22Rv1 (cell line): Measurements from ENCODE around the gene MCHR1.
"Not testable (repeated sequence)": the region's sequence is repeated elsewhere in the genome, so short reads cannot be mapped to it uniquely, and the experiment has no call there.

ENCODE experiments used
- H3K27ac ChIP-seq: fragments of 450-650 bp; 2 replicates; pipeline ENCODE4 v1.5.1; 2017
- ZFX ChIP-seq: fragments of 450-650 bp; IDR thresholded peaks from 2 replicates; pipeline ENCODE4 v1.6.1; 2017; ENCODE audit warnings: antibody characterized with exemption, borderline replicate concordance
- TF ChIP-seq, protein P1 (sequence below): fragments of 450-650 bp; IDR thresholded peaks from 2 replicates; pipeline ENCODE4 v1.5.1; 2017; ENCODE audit warnings: mild to moderate bottlenecking

Gene MCHR1

DNA sequence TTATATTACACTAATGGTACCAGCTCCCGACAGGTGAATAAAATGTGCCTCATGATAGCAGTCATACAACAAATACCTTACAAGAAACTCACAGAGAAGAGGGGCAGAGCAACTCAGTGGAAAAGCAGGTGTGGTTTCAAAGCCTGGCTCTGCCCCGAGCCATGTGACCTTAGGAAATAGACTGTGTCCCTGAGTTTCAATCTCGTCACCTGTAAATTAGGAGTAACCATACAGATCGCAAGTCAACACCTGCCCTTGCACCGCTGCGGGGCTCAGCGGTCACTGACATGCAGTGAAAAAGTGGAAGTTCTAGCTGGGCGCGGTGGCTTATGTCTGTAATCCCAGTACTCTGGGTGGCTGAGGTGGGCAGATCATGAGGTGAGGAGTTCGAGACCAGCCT, 30.9 kb upstream of the MCHR1 start:
- H3K27ac ChIP-seq, result no peak overlapping the region

DNA sequence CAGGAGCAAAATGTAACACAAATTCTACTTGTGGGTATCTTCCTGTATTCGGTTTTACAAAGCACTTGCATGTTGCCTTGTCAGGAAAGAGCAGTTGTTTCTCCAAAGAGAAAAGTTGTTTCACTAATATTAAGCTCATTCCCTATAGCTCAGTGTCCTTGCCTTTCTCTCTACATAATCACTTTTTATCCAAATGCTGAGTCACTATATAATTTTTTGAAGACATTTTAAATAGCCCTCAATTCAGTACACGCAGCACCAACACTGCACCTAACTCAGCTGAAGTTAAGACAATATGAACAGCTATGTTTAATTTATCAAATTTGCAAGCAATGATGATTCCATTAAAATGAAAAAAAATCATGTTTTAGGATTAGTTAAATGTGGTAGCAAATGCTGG, 28.2 kb upstream of the MCHR1 start:
- H3K27ac ChIP-seq, result peak overlapping the region; percentile 90
- TF ChIP-seq ZFX, result no peak
- TF ChIP-seq, protein P1, sequence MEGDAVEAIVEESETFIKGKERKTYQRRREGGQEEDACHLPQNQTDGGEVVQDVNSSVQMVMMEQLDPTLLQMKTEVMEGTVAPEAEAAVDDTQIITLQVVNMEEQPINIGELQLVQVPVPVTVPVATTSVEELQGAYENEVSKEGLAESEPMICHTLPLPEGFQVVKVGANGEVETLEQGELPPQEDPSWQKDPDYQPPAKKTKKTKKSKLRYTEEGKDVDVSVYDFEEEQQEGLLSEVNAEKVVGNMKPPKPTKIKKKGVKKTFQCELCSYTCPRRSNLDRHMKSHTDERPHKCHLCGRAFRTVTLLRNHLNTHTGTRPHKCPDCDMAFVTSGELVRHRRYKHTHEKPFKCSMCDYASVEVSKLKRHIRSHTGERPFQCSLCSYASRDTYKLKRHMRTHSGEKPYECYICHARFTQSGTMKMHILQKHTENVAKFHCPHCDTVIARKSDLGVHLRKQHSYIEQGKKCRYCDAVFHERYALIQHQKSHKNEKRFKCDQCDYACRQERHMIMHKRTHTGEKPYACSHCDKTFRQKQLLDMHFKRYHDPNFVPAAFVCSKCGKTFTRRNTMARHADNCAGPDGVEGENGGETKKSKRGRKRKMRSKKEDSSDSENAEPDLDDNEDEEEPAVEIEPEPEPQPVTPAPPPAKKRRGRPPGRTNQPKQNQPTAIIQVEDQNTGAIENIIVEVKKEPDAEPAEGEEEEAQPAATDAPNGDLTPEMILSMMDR, result no peak

More for the DNA sequence above, 30.9 kb upstream of the MCHR1 start:
- TF ChIP-seq, protein P1, result no peak
- no peak for TF ChIP-seq ZFX

DNA sequence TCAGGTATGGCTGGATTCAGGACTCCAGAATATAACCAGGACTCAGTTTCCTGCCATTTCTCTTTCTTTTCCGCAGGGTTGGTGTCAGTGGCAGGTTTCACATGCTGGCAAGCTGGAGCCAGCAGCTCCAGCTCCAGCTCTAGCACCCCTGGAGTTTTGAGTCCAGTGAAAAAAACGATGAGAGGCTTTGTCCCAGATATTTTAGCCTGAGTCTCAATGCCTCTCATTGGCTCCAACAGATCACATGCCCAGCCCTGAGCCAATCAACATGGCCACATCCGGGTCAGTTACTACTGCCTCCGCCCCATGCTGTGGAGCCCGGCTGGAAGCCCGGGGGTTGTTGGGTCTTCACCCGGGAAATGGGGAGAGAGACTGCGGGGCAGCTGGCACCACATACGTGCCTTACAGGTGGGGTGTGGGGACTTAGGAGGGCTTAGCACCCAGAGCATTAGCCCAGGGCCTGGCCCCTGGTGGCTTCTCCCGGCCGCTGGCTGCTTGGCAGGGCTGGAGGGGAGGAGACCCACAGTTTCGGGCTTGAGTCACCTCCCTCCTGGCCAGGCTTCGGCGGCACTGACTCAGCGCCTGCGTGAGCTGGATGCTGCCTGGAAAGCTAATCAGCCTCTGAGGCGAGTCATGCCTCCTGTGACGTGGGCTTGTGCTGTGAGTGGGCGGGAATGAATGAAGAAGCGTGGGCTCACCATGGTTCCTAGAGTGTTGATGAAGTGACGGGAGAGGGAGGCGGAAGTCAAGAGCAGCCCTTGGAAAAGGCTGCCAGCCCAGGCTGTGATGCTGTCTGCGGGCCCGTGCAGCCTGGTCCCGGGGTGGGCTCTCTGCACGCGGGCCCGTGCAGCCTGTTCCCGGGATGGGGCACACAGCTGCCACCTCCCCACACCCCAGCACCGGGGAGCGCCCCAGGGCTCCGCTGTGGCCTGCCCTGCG, 27.5 kb upstream of the MCHR1 start:
- TF ChIP-seq, protein P1, result no peak
- no peak for TF ChIP-seq ZFX
- peak overlapping the region; percentile 90 for H3K27ac ChIP-seq

DNA sequence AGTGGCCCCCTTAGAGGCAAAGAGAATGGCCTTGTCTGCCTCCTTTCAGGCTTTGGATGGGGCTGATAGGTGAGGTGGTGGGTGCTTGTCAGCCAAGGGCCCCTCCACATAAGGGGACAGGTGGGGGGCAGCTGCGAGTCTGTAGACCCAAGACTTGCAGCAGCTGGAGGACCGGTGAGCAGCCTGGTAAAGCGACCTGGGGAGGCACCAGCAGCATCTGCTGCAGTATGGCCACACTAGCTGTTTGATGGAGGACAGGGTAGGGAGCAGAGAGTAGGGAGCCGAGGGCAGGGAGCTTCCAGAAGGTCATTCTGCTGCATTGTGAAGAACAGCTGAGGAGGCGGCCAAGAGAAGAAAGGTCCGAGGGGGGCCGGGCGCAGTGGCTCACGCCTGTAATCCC, 25.9 kb upstream of the MCHR1 start:
- TF ChIP-seq, protein P1, result no peak
- no peak for TF ChIP-seq ZFX
- H3K27ac ChIP-seq, result no peak overlapping the region

DNA sequence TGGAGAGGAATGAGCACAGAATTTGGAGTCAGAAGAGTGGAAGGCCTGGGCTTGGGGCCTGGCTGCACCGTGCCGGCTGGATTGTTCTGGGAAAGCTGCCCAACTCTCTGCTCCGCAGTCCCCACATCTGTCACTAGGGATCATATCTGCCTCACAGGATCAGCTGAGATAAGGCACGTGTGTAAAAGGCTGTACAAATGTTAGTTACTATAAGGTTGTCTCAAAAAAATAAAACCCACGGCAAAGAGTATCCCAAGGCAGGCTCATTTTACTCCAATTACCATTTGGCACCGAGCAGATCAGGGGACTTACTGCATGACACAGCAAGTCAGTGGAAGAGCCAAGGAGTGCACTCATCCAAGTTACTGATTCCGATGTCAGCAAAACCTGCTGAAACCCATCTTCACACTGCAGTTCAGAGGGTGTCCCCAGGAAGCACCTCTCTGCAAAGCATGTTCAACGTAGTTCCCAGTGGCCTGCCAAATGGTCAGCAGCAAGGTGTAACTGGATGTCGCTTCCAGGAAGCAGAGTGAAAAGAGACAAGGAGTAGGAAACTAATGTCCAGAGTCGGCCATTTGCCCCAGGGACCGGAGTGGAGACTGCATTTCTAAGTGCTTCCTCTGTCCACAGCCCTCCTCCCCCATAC, 24.6 kb upstream of the MCHR1 start:
- no peak for TF ChIP-seq ZFX
- TF ChIP-seq, protein P1, result peak; percentile 9; the same call in 1 of the 2 replicates
- no peak overlapping the region for H3K27ac ChIP-seq

DNA sequence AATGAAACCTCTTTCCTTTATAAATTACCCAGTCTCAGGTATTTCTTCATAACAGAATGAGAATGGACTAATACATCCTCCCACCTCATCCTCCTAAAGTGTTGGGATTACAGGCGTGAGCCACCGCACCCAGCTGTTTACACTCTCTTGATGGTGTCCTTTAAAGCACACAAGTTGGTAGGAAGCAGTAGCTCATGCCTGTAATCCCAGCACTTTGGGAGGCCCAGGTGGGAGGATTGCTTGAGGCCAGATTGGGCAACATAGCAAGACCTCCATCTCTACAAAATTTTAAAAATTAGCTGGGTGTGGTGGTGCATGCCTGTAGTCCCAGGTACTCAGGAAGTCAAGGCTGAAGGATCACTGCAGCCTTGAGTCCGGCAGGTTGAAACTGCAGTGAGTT, 23.3 kb upstream of the MCHR1 start:
- H3K27ac ChIP-seq, result not testable (repeated sequence)

DNA sequence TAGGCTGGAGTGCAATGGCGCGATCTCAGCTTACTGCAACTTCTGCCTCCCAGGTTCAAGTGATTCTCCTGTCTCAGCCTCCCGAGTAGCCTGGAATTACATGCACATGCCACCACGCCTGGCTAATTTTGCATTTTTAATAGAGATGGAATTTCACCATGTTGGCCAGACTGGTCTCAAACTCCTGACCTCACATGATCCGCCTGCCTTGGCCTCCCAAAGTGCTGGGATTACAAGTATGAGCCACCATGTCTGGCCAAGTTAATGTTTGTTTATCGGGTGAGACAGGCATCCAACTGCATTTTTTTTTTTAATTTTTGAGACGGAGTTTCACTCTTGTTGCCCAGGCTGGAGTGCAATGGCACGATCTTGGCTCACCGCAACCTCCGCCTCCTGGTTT, 22.6 kb upstream of the MCHR1 start:
- H3K27ac ChIP-seq, result not testable (repeated sequence)

DNA sequence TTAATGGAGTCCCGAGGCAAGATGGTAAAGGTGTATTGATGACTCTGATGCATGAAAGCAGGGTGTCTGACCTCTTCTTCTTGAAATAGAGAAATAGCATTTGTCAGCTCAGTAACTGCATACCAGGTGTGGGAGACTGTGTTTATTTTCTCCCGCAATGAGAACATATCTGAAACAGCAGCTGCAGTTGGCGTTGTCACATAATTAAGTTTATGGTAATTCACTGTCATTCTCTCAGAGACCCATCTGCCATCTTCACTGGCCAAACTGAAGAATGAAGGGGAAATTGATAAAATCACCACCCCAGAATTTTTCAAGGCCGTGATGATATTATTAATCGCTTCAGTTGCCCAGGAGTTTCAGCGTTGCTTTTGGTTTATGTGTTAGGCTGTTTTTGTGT, 20.1 kb upstream of the MCHR1 start:
- H3K27ac ChIP-seq, result no peak overlapping the region
- TF ChIP-seq, protein P1, result no peak
- TF ChIP-seq ZFX, result no peak
